GM21528 (cell line): ENCODE data around the gene ENAH.
"Not testable (repeated sequence)": the region's sequence is repeated elsewhere in the genome, so short reads cannot be mapped to it uniquely, and the experiment has no call there.

ENCODE experiments used
- ATAC-seq: cut with Tn5 transposase; IDR thresholded peaks from one replicate; pipeline ENCODE4 v1.9.1; 2021; ENCODE audit warnings: mild to moderate bottlenecking, moderate library complexity; ENCODE audit not compliant: unreplicated experiment, low FRiP score

The ENAH gene

GRCh38 chr1:225677350-225678124, 24.6 kb upstream of the ENAH start:
- ATAC-seq, result no peak

DNA sequence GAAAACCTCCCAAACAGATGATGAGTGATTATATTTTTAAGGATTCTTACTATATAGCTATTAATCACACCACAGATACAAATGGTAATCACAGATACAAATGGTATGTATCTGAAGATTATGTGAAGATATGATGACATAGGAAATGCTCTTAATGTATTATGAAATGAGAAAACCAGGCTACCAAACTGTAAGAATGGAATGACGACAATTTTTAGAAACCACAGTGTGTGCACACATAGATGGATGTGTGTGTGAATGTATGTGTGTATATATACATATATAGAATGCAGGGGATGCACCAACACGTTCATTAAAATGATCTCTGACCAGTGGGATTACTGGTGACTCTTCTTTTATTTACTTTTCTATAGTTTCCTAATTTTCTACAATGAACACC, 21.5 kb upstream of the ENAH start:
- no peak for ATAC-seq

GRCh38 chr1:225670806-225671733, 18.1 kb upstream of the ENAH start:
- ATAC-seq, result no peak

GRCh38 chr1:225670356-225670755, 17.4 kb upstream of the ENAH start:
- no peak for ATAC-seq

DNA sequence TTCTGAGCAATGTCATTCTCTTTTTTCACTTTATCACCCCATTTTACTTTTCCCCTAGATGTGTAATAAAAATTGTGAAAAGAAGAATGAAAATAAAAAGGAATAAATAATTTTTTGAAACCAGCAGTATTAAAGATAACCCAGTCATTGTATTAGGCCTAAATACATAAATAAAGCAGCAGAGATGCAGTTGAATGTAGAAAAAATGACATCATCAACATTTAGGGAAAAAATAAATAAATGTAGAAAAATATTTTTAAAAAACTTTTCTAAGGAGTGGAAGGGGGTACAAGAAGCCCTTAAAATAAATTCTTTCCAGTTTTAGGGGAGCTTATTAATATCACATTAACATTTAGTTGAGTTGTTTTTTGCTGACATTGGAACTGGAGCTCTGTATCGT, 15.3 kb upstream of the ENAH start:
- no peak for ATAC-seq

- no peak for ATAC-seq
These were observed 14.4 kb upstream of the ENAH start for GRCh38 chr1:225667362-225667761.

DNA sequence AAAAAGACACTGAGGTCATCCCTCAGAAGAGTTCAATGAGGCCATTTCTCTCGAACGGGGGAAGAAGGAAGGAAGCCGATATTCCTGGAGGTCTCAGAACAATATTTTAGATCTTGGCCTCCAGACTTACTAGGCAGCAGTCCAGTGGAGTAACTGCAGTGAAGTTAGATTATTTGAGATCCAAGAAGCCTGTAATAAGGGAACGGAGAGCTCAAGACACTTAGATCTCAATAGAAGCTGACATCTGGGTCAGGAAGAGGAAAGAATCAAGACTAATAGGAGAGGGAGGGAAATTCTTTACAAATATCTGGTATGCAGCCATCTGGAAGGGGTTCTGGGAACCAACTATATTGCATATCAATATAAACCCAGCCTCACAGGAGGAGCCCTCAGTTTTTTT, 13.6 kb upstream of the ENAH start:
- no peak for ATAC-seq

GRCh38 chr1:225664762-225665161, 11.8 kb upstream of the ENAH start:
- no peak for ATAC-seq

DNA sequence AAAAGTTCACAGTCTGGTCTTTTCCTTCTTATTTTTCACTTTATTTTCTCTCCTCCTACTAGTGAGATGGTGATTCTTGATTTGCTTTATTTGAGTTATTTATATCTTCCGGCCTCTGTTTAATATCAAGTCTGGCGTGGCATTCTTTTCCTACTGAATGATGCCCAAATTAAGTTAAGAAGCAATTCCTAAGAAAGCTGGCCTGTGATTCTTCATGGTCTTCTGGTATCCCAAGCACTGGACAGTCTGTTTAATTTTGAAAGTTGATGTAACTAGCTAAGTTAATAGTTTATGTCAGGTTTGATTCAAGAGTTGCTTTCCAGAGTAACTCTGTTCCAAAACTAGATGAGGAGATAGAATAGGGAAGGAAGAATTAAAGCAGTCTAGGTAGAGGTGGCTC, 9.2 kb upstream of the ENAH start:
- ATAC-seq, result no peak

GRCh38 chr1:225660544-225660946, 7.6 kb upstream of the ENAH start:
- no peak for ATAC-seq

GRCh38 chr1:225658041-225658440, 5.1 kb upstream of the ENAH start:
- no peak for ATAC-seq

DNA sequence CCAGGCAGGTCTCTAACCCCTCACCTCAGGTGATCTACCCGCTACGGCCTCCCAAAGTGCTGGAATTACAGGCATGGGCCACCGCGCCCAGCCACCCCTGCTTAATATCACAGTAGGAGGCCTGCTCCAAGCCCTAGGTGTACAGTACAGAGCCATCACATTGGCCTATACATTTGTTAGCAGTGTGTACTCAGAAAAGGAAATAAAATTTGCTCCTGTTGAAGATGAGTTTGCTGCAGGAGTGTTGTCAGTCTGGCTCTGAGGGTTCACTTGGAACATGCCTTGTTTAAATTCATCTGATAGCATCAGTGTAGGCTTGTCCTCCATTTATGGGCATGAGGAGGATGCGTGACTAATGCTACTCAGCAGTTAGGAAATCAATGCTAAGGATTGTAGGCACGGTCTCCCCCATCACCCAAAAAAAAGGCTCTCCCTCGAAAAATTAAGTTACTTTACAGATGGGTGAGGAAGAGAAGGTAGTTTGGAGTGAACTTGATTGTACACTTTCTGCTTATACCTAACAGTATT, 4.6 kb upstream of the ENAH start:
- no peak for ATAC-seq

GRCh38 chr1:225656259-225656655, 3.3 kb upstream of the ENAH start:
- not testable (repeated sequence) for ATAC-seq

GRCh38 chr1:225655509-225656258, 2.8 kb upstream of the ENAH start:
- no peak for ATAC-seq

DNA sequence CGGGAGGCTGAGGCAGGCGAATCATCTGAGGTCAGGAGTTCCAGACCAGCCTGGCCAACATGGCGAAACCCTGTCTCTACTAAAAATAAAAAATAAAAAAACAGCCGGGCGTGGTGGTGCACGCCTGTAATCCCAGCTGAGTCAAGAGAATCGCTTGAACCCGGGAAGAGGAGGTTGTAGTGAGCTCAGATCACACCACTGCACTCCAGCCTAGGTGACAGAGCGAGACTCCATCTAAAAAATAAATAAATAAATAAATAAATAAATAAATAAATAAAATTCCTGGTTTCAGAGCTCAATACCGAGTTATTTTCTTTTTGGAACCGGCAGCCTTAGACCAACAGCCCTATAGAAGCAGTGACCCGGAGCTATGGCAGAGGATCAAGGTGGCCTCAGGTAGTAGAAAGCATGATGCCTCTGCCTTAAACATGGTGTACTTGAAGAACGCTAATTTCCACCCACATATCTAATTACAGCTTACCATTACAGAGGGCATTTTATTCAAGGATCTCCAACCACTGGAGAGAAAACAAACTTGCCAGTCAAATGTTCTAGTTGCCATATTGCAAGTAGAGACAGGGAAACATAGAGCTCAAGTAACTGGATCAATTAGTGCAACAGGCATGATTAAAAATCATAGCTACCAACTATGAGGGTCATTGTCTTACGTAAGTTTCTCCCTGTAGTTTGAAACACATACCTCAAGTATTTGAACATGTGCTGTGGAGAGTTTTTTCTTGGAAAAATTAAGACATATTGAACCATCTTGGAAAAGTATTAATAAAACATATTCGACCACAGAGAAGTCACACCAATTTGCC, 2.0 kb upstream of the ENAH start:
- ATAC-seq, result no peak

DNA sequence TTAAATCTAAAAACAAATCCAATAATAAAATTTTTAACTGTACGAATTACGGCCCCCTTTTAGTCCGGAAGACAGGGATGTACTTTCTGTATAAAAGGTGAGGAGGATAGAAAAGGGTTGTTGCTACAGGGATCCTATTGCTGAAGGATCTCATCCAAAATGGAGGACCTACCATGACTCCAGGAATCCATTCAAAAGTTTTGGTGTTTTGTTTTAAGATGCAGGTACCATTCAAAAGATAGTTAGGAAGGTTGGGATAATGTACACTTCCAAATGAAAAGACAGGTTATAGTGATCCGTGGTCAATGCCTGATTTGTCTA, 1.3 kb upstream of the ENAH start:
- no peak for ATAC-seq

- ATAC-seq, result no peak
These were observed 747 bp upstream of the ENAH start for GRCh38 chr1:225653463-225654276.

DNA sequence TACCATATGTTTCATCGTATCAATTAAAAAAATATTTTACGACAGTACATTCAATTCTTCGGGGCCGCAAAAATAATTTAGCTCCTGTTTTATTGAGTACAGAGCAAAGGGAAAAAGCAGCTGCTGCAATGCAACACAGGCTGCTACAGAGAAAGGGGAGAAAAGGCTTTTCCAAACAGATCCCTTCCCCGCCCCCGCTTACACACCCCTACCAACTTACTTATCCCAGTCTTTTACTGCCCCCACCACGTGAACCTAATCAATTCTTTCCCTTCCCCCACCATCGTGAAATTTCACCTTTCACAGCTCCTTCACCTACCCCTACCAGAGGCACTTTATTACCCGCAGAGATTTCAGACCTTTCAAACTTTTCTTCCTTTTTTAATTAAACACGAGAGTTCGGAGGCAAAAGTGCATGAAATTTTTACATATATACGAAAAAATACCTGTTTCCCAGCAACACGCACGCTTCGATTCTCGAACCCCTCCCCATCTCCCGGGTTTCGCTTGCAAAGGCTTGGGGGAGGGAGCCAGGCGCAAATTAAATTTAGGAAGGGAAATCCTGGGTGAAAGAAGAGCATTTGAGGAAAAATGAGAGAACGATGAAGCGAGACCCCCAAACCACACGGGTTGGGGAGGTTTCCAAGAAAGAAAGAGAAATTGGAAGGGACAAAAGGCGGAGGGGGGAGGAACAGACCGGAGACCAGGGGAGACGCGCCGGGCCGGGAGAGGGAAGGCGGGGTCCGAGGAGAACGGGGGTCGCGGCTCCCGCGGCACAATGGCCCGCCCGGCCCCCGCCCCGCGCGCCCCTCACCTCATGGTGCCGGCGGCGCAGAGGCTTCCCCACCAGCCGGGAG, 823 bp downstream of the ENAH start:
- ATAC-seq, result no peak
